WI38 (cell line): ENCODE data around the gene RNASEH2A.

Source experiments
- H3K4me3 ChIP-seq: 2 replicates; pipeline ENCODE4 v1.5.1; 2011; ENCODE audit warnings: low read depth, mild to moderate bottlenecking, control low read depth, low read length
- TF ChIP-seq, protein P1 (sequence below): IDR thresholded peaks from 2 replicates; pipeline ENCODE4 v1.5.1; 2012; ENCODE audit warnings: low read depth, mild to moderate bottlenecking, control low read depth, low read length

RNASEH2A gene

DNA sequence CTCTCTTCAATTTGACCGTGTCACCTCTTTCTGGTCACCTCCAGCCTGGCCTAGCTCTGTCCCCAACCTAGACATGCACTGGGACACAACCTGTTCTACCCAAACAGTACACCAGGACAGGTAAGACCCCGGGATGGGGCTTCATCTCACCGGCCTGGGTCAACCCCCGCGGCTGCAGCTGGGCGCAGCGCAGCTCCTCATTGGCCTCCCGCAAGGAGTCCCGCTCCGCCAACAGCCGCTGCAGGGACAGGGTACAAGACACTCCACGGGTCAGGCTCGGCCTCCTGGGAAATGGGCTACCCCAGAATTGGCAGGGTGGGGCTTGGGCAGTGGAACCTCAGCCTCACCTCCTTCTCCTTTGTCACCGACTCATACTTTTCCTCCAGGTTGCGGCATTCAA, 38.7 kb upstream of the RNASEH2A start:
- TF ChIP-seq, protein P1, sequence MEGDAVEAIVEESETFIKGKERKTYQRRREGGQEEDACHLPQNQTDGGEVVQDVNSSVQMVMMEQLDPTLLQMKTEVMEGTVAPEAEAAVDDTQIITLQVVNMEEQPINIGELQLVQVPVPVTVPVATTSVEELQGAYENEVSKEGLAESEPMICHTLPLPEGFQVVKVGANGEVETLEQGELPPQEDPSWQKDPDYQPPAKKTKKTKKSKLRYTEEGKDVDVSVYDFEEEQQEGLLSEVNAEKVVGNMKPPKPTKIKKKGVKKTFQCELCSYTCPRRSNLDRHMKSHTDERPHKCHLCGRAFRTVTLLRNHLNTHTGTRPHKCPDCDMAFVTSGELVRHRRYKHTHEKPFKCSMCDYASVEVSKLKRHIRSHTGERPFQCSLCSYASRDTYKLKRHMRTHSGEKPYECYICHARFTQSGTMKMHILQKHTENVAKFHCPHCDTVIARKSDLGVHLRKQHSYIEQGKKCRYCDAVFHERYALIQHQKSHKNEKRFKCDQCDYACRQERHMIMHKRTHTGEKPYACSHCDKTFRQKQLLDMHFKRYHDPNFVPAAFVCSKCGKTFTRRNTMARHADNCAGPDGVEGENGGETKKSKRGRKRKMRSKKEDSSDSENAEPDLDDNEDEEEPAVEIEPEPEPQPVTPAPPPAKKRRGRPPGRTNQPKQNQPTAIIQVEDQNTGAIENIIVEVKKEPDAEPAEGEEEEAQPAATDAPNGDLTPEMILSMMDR, result no peak
- H3K4me3 ChIP-seq, result no peak overlapping the region

DNA sequence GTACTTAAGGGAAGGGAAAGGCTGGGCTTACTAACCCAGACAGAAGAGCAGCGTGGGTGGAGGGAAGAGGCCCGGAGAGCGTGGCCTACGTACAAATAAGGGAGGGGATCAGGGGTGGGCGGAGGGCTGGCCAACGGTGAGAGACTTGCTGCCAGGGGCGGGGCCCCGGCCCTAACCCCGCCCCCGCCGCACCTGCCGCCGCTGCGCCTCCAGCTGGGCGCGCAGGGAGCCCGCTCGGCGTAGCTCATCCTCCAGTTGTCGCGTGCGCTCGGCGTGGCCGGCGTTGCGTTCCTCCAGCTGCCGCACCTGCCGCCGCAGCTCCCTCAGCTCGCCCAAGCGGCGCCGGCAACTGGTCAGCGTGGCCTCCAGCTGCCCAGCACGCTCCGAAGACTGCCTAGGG, 36.7 kb upstream of the RNASEH2A start:
- TF ChIP-seq, protein P1, result no peak
- H3K4me3 ChIP-seq, result no peak overlapping the region

DNA sequence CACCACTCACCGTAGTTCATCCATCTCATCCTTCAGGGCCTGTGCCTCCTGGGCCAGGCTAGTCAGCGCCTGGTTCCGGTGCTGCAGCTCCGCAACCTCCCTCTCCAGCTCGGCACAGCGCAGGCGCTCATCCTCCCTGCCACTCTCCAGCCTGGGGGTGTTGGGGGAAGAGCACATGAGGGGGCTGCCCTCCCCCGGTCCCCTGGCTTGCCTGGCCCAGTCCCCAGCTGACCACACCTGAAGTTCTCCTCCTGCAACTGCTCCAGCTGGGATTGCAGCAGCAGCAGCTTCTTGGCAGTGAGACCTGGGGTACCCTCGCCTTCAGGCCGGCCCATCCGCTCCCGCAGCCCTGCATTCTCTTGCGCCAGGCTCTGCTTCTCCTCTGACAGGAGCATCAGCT, 35.5 kb upstream of the RNASEH2A start:
- no peak overlapping the region for H3K4me3 ChIP-seq
- TF ChIP-seq, protein P1, result no peak

DNA sequence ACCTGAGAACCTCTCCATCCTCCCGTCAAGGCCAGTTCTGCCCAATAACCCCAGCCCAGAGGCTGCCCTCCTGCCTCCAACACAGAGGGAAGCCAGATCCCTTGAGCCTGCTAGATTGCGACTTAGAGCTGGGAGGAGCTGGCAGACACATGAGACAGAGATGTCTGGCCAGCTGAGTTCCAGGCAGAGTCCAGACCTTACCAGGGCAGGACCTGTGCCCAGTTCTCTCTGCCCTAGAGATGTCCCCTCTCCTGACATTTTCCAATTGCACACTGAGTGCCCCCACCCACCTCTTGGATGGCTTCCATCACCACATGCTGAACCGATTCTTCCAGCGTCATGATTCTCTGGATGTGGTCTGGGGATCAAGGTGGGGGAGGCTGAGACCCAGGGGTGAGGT, 34.1 kb upstream of the RNASEH2A start:
- H3K4me3 ChIP-seq, result no peak overlapping the region
- TF ChIP-seq, protein P1, result no peak

DNA sequence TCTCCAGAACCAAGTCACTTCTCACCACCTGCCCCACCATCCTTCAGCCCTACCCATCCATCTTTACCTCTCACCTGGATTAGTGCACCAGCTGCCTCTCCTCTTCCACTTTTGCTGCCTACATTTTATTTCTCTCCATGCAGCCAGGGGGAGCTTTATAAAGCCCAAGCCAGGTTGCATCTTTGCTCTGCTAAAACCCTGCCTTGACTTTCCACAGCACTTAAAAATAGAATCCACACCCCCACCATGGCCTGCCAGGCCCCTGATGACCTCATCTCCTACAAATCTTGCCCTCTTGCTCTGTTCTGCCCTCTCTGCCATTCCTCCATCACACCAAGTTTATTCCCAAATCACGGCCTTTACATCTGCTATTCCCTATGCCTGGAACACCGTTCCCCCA, 32.8 kb upstream of the RNASEH2A start:
- no peak overlapping the region for H3K4me3 ChIP-seq
- TF ChIP-seq, protein P1, result peak; percentile 36

DNA sequence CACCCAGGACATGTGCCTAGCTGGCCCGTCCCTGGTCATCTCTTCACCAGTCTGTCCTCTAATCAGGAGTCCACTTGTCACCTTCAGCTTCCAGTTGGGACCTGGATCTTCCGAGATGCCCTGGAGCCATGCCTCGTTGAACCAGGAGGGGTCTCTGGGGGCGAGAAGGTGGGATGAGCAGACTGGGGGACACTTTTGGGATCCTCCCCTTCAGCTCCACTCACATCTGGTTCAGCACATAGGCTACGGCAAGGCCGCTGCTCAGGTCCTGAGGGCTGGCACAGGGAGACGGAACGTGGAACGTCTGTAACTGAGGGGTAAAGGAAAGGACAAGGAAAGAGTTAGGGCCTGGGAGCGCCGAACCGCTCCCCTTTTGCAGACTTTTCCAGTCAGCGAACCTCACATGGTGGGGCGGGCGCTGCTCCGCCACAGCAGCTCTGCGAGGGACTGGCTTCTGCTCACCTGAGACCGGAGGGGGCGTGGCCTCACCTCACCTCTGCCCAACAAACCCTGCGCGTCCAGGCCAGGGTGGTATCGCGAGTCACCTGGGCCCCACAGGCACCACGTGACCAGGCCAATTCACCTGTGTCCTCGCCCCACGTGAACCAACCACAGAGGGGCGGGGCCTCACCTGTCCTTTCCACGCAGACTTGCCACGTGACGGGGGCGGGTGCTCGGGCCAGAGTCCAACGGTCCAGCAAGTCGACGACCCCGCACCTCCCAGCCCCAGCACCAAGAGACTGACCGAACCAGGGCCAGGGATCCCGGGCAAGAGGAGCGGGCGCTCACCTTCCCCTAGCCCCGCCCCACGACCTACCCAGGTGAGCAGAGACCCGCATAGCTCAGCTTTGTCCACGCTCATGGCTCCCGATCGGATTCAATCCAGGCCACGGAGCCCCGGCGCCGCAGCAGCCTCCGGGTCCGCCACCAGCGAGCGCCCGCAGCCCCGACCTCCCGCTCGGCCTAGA, 31.5 kb upstream of the RNASEH2A start, which contains the start of gene HOOK2:
Gene HOOK2, minus strand, starts transcription at position 965 of the 968 bp plus-strand sequence. Its CDS starts 103 bp downstream, at position 862.
- peak within 1 kb of the TSS; percentile 74 for H3K4me3 ChIP-seq
- TF ChIP-seq, protein P1, result no peak

DNA sequence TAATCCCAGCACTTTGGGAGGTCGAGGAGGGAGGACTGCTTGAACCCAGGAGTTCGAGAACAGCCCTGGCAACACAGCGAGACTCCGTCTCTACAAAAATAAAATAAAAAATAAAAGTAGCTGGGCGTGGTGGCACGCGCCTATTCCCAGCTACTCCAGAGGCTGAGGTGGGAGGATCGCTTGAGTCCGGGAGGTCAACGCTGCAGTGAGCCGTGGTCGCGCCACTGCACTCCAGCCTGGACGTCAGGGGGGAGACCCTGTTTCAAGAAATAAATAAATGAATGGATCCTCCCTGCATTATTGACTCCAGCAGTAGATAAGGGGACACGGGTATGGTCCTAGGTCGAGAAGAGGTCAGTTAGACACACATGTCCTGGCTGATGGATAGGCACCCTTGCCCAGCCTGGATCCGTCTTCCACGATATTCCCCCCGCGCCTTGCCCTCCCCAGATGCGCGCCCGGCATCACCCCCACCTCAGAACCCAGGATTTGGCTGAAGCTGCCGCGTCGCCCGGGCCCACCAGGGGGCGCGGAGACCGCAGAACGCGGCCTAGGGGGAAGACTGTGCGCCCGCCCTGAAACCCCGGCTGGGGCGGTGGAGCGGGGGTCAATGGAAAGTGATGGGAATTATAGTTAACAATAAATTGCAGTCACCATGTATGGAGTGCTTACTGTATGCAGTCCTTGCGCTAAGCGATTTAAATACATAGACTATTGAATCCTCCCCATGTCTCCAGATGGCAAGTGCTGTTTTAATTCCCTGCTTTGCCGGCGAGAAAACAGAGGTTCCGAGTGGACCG, 29.0 kb upstream of the RNASEH2A start:
- peak overlapping the region; percentile 64 for H3K4me3 ChIP-seq
- TF ChIP-seq, protein P1, result peak; percentile 79
